Measurements from ENCODE around the gene KCNH6.
A peak's percentile ranks its signal among the peaks of the same experiment; 100 is the strongest.

Gene KCNH6

DNA sequence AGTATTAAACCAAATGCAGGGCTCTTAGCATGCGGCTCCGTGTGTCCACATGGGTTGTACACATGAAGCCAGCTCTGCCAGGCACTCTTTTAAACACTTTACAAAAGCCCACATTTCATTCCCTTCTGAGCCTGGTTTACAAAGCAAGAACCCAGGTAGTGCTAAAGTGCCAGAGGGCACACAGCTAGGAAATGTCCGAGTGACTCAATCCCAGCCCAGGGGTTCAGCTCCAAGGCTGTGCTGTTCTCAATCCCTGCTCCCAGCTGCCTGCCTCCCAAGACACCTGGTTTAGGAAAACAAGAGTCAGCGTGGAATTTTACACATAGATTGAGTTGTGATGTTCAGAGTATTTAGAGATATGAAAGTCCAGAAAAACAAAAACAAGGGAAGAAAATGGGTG is 13.8 kb downstream of the KCNH6 start:
- no peak for DNase-seq

DNA sequence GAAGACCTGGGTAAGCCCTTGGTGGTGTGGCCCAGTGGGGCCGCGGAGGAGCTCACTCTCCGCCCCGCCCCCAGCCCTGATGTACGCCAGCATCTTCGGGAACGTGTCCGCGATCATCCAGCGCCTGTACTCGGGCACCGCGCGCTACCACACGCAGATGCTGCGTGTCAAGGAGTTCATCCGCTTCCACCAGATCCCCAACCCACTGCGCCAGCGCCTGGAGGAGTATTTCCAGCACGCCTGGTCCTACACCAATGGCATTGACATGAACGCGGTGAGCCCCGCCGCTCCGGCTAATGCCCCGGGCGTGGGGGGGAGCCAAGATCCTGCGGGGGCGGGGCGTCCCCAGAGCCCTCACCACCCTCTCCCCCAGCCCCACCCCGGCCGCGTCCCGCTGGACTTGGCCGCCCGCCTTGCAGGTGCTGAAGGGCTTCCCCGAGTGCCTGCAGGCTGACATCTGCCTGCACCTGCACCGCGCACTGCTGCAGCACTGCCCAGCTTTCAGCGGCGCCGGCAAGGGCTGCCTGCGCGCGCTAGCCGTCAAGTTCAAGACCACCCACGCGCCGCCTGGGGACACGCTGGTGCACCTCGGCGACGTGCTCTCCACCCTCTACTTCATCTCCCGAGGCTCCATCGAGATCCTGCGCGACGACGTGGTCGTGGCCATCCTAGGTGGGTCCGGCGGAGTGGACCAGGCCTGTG is 15.0 kb downstream of the KCNH6 start:
- DNase-seq, result no peak

DNA sequence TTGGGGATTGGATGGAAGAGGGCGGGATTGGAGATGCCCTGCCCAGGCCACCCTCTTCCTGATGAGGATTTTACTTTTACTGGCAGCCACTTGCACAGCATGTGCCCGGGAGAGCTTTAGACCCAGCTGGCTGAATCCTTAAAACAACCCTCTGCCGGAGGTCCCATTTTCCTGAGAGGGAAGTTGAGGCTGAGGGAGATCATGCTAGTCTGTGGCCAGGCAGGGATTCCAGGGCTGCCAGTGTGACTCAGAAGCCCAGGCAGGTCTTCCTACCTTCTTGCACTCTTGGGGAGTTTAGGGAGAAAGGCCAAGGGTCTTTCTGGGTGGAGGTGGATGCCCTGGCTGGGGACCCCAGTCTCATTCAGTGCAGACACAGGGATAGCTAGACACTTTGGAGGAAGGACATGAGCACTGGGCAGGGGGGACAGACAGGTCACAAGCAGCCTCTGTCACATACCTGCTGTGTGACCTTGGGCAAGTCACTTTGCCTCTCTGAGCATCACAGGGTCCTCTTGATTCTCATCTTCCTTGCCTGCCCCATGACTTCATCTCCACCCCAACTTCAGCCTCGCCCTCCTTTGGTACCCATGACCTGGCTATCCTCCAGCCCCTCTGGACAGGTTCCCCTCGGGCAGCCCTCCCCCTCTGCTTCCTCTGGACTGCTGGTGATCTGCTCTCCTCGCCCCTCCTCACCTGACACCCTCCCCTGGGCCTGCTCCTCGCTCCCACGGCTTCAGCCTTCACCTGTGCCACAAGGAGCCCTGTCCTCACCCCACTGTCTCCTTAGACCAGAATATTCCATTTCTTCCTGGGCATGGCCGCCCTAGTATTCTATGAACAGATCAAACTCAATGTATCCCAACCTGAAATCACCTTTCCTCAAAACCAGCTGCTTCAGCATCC is 15.8 kb downstream of the KCNH6 start:
- no peak for DNase-seq

DNA sequence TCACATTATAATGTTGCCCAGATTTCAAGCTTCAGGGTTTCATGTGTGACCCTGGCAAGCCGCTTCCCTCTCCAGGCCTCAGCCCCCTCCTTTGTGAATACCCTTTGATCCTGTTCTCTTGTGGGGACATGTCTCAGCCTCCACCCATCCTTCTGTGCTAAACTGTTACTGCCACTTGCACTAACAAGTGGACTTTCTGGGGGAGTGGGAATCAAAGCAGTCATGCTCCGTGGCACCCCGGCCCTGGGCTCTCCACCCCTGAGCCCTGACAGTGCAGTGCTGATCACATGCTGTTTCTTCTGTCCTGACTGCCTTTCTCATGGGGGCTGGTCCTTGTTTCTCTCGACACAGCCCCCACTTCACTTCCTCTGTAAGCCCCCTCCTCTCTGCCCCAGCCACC is 17.4 kb downstream of the KCNH6 start:
- DNase-seq, result no peak

DNA sequence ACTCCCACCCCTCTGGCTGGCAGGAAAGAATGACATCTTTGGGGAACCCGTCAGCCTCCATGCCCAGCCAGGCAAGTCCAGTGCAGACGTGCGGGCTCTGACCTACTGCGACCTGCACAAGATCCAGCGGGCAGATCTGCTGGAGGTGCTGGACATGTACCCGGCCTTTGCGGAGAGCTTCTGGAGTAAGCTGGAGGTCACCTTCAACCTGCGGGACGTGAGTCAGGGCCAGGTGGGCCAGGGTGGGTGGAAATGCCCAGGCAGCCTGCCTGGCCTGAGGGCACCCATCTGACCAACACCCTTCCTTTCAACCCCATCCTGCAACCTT is 19.0 kb downstream of the KCNH6 start:
- DNase-seq, result no peak

DNA sequence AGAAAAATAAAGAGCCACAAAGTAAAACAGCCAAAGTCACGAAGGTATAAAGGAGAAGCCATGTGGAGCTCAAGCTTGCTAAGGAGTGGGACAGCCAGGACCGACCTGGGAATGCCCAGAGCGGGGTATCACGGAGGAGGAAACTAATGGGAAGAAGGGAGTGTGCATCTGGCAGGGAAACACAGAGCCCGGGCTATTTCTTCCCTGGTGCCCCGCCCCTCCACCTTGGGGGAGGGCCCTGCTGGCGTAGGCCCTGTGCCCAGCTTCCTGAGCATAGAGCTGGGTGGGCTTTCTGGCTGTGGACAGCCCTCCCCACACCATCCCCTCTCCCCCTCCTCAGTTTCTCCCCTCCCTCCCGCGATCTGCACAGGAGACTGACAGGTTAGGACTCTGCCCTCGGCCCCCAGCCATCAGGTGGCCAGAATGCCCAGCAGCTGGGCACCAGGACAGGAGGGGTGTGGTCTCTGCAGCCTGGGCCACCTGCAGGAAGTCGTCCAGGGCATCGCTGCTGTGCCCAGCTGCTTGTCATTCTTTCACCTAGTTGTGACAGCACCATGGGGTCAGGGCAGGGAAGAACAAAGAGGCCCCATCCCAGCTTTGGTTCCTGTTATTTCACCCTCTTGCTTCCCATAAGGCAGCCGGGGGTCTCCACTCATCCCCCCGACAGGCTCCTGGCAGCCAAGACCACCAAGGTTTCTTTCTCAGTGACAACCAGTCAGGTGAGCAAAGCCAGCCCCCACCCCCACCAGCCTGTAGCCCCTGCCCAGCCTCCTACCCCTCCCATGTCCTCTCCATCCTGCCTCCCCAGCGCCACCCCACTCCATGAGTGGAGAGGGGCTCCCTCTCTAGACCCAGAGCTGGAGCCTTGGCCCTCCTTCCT is 20.0 kb downstream of the KCNH6 start:
- DNase-seq, result no peak

DNA sequence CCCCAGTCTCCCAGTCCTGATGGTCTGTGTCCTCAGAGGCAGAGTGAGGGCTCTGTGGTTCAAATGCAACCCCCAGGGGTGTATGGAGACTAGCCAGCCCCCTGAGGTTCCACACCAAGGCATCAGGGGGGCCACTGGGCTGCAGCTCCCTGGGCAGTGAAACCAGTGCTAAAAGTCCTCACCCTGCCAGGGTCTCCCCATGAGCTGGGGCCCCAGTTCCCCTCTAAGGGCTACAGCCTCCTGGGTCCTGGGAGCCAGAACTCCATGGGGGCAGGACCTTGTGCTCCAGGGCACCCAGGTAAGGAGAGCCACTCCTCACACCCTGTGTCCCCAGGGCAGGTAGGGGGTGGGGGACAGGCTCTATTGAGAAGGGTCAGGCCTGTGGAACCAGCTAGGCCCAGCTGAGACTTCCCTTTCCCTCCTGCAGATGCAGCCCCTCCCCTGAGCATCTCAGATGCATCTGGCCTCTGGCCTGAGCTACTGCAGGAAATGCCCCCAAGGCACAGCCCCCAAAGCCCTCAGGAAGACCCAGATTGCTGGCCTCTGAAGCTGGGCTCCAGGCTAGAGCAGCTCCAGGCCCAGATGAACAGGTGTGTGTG is 20.8 kb downstream of the KCNH6 start:
- DNase-seq, result no peak

DNA sequence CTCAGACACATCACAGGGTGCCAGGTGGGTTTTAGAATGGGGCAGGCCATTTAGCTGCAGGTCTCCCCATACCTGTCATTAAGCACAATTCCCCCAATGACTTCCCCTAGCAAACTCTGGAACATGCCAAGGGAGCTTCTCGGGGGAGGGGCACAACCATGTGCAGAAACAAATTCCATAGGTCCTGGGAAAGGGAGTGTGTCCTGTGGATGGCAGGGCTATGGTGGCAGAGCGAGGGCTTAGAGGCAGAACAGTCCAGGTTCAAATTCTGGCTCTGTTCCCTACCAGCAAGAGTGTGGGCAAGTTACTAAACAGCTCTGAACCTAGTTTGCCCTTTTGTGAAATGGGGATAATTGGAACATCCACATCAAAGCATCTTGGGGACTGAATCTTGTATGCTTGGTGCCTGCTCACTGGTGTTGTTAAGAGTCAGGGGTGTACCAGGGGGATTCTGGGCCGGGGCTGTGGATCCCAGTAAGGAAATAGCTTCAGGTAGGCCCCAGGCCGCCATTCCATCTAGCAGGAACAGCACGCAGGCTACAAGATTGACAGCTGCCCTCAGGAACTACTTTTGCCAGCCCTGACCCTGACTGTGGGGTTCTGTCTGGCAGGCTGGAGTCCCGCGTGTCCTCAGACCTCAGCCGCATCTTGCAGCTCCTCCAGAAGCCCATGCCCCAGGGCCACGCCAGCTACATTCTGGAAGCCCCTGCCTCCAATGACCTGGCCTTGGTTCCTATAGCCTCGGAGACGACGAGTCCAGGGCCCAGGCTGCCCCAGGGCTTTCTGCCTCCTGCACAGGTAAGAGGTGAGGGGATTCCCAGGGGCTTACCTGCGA is 21.5 kb downstream of the KCNH6 start:
- DNase-seq, result no peak

DNA sequence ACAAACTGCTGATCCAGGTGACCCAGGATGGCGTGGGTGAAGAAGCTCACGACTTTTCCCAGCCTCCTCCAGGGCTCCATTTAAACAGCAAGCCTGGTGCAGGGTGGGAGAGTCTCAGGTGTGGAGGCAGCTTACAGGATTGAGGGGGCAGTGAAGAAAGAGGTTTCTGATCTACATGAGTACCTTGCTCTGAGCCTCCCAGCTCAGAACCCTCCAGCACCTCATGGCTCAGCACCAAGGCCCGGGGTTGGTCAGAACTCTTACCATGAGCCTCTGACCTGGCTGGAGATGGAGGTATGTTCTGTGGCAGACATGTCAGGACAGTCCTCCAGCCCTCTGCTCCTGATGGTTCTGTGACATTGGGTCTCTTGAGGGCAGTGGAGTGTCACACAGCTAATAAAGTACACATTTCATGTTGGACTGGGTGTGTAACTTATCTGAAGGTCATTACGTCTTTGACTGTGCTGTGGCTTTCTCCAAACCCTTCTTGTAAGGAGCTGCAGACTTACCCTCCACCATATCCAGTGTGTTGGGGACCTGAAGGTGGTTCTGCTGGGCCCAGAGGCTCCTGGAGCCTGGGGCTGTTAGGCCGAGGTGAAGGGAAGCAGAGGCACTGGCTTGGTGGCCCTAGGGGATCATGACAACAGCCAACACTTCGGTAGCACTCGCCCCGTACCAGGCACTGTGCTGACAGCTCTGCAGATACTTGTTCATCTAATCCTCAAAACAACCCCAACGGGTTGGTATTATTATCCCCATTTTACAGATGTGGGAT is 23.3 kb downstream of the KCNH6 start:
- no peak for DNase-seq

DNA sequence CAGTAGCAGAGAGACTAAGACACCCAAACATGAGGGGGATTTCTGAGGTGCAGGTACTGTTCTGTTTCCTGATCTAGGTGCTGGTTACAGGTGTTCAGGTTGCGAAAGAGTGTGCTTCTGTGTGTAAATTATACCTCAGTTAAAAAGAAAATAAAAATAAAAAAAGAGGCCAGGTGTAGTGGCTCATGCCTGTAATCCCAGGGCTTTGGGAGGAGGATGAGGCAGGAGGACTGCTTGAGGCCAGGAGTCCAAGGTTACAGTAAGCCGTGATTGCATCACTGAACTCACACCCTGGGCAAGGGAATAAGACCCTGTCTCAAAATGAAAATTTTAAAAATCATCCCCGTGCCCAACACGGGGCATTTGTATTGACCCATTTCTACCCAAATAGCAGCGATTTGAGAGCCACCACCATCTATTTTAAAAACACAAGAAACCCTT is 23.9 kb downstream of the KCNH6 start:
- DNase-seq, result no peak

DNA sequence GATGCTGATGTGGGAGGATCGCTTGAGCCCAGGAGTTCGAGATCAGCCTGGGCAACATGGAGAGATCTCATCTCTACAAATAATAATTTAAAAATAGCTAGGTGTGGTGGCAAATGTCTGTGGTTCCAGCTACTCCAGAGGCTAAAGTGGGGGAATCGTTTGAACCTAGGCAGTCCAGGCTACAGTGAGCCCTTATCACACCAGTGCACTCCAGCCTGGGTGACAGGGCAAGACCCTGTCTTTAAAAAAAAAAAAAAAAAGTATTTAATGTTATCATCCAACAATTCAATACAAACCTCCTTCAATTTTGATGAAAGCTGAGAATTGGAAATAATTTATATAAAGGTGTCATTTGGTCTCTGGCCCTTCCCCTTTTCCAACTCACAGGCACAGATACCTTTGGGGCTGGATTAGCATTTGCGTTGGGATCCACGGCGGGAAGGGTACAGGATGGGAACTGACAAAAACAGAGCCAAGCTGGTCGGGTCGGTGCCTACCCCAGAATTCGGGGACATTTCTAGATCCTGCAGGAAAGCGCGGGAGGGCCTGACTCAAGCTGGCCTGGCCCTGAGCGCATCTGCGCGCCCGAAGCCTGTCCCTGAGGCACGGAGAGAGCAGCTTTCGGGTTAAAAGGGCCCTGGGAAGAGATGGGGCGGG is 26.3 kb downstream of the KCNH6 start:
- DNase-seq, result no peak

DNA sequence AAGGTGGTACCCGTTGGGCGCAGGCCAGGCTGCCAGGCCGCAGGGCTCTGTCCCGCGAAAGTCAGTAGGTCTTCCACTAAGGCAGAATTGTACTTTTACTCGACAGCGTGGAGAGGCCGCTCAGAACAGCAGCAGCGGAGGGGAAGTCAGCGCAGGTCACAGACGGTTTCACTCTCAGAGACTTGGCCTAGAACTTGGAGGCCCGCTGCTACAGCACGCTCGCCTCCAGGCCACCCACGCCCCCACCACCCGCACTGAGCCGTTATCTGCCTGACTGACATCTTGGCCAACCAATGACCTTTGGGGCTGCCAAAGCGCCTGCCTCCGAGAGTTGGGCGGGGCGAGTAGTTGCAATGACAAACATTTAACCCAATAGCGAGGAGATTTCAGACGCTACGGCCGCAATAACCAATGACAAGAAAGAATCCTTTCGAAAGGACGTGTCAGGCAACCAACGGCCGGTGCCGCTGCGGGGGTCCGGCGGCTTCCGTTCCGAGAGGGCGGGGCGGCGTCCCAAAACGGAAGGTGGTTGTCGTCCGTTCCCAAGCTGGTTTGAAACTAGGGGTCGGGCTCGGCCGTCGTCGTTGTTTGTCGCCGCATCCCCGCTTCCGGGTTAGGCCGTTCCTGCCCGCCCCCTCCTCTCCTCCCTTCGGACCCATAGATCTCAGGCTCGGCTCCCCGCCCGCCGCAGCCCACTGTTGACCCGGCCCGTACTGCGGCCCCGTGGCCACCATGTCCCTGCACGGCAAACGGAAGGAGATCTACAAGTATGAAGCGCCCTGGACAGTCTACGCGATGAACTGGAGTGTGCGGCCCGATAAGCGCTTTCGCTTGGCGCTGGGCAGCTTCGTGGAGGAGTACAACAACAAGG is 27.0 kb downstream of the KCNH6 start, which contains the start of gene DCAF7:
DCAF7 (plus strand) TSS at position 532 of the 871 bp plus-strand sequence; CDS start at position 733, 201 bp downstream.
- peak; percentile 94 to 99 (median 98) for DNase-seq

DNA sequence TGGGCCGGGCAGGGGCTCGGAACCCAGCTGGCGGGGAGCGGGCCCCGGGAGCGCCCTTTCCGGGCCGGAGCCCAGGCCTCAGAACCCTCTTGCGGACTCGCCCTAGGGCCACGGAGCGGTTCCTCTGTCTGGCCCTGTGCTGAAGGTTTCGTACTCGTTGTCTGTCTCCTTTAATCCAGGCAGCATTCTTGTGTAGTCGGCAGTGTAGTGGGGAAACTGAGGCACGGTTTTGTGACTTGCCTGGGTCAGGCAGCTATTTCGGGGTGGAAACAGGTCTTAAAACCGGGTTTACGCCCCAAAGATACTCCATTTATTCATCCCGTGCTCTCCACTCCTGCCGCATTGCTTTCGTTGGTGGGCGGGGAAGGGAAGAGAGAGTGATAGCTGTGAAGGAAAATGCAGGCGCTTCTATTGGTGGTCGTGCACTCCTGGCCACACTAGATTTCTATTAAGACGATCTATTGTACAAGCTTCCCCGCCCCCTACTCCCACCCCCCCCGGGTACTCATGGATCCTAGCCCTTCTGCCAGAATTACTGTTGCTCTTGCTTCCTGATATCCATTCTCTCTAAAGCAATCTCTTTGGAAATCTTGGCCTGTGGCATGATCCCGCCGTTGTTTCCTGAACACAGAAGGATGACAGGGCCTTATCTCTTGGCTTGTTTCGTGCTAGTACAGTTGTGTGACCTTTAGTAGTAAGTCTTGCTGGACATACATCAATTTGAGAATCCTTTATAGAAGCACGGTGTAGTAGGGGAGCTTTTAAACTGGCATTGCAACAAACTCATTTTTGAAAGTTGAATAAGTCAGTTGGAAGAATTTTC is 27.9 kb downstream of the KCNH6 start:
- peak in 3 of 6 experiments; percentile 8 to 50 (median 32) for DNase-seq

DNA sequence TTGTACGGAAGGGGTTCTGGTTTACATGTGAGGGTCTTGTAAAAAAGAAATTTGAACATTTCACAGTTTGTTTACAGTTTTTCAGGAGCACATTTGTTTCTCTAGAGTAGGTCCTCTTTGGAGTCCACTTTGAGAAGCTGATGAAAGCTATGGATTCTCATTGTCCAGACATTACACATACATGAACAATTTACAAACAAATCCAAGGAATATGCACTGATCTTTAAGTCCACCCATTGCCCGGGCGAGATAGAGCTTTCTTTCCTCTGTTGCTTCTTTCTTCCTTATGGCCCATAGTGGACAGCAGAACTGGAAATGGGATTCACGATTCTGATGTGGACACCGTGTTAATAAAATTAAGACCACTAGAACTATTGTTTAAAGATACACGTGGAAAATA is 29.1 kb downstream of the KCNH6 start:
- no peak for DNase-seq

DNA sequence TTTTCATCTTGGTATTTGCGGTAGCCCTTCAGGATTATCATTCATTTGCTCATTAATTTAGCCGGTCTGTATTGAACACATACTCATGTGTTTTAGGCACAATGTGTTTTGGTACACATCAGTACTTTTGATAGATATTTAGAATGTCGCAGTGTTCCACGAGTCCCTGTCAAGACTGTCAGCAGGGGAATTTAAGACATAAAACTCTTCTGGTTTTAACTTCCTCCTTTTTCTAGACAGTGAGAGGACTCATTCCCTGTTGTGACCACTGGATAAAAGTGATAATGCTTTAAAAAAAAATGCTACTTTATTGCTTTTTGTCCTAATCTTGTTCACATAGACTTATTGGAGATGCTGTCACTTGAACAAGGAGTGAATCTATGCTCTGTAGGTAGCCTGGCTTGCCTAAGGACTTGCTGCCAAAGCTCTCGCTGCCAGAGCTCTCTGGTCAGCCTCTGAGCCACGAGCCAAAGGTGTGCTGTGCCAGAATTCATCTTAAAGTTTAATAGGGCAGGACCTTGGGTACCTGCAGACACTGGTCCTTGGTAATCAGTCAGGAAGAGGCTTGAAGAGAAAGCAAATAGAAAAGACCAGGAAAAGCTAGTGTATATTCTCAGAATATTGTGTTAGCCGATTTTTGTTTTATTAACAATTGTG is 32.5 kb downstream of the KCNH6 start:
- no peak for DNase-seq

DNA sequence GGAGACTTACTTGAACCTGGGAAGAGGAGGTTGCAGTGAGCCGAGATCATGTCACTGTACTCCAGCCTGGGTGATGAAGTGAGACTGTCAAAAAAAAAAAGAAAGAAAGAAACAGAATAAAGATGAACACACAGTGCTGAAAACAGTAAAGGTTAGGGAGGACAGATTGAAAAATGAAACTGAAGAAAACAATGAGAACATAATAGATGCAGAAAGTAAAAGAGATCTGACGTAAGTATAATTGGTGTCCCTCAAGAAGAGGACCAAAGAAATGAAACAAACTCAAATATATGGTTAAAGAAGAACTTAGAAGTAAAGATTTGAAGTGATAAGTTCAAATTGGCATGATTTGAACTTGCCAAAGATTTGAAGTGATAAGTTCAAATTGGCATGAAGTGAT is 34.3 kb downstream of the KCNH6 start:
- no peak for DNase-seq

DNA sequence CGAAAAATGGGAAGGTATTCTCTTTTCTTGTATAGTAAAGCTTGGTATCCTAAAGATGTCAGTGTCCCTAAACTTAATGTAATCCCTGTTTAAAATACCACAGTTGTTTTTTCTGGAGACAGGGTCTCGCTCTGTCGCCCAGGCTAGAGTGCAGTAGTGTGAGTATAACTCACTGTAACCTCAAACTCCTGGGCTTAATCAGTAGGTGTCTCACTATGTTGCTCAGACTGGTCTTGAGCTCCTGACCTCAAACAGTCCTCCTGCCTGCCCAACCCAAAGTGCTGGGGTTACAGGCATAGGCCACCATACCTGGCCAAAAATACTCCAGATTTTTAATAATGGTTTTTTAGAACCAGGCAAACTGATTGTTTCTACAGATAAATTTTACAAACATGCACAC is 35.3 kb downstream of the KCNH6 start:
- DNase-seq, result no peak

DNA sequence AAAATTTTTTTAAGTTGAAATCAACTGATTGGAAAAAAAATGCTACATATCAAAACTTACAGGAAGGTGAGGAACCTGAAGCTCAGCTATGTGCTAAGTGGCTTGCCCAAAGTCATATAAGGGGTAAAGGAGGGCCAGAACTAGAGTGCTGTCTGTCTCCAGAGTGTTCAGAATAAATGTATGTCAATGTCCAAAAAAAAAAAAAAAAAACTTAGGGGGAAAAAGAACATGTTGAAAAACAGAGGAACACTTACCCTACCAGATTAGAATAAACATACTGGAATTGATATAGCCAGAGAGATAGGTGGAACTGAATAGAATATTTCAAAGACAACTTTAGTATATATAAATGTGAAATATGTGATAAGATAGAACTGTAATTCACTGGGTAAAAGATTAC is 38.7 kb downstream of the KCNH6 start:
- DNase-seq, result no peak
